IMR-90 (cell line): ENCODE results near the gene SRGAP2C. TPM values are rescaled to one million over a fixed set of nuclear protein-coding genes. Genes with fewer than 3 reads are reported as not detected.
"Not testable (repeated sequence)": the region's sequence is repeated elsewhere in the genome, so short reads cannot be mapped to it uniquely, and the experiment has no call there.

Experiments
- ATAC-seq: fragments of 200-7000 bp; cut with Tn5 transposase; 2 replicates; pipeline ENCODE4 v1.9.1; 2020; ENCODE audit warnings: low read depth, mild to moderate bottlenecking, moderate library complexity
- BruUV-seq: library from RNA; stranded (reverse); fragments of 400-500 nt; replicated peaks from 2 replicates; lab custom pipeline; 2021; lab: Mats Ljungman, UMichigan
- CTCF ChIA-PET: fragments of 300-600 bp; formaldehyde crosslinking; extraction: SDS; loops from one replicate; lab custom pipeline; 2021; ENCODE audit warnings: antibody characterized with exemption; lab: Yijun Ruan, JAX
- POLR2A ChIA-PET: fragments of 300-600 bp; sonication (Branson Sonifier 250); formaldehyde crosslinking; loops from one replicate; lab custom pipeline; 2022; ENCODE audit warnings: antibody characterized with exemption; ENCODE audit not compliant: unreplicated experiment; lab: Charles Lee
- DNase-seq: peaks from one replicate; pipeline ENCODE4 v3.0.0; 2013
- H2AFZ ChIP-seq: replicated peaks from 2 replicates; pipeline ENCODE3; 2013; ENCODE audit warnings: low read length, mild to moderate bottlenecking; ENCODE audit not compliant: poor library complexity
- H2AK5ac ChIP-seq: 2 replicates; pipeline ENCODE4 v1.6.1; 2013; ENCODE audit warnings: low read depth, low read length, inconsistent platforms
- H2AK9ac ChIP-seq: replicated peaks from 2 replicates; pipeline ENCODE3; 2013; ENCODE audit warnings: mild to moderate bottlenecking, low read depth, low read length, moderate library complexity; ENCODE audit not compliant: poor library complexity
- H2BK120ac ChIP-seq: 2 replicates; pipeline ENCODE4 v1.6.1; 2013; ENCODE audit warnings: low read depth, low read length, inconsistent platforms
- H2BK15ac ChIP-seq: 3 replicates; pipeline ENCODE4 v1.6.1; 2013; ENCODE audit warnings: low read depth, low read length, inconsistent platforms
- H2BK20ac ChIP-seq: 2 replicates; pipeline ENCODE4 v1.6.1; 2013; ENCODE audit warnings: low read depth, mild to moderate bottlenecking, inconsistent platforms, low read length, moderate library complexity
- H2BK5ac ChIP-seq: 2 replicates; pipeline ENCODE4 v1.6.1; 2013; ENCODE audit warnings: mild to moderate bottlenecking, low read depth, low read length, inconsistent platforms; ENCODE audit not compliant: poor library complexity, severe bottlenecking
- H3K14ac ChIP-seq: replicated peaks from 2 replicates; pipeline ENCODE4 v1.6.1; 2013; ENCODE audit warnings: low read depth, low read length, inconsistent platforms
- H3K18ac ChIP-seq: 2 replicates; pipeline ENCODE4 v1.6.1; 2013; ENCODE audit warnings: low read depth, low read length, control low read depth
- H3K23ac ChIP-seq: 2 replicates; pipeline ENCODE4 v1.6.1; 2013; ENCODE audit warnings: low read depth, low read length, inconsistent platforms
- H3K27ac ChIP-seq: 2 replicates; pipeline ENCODE4 v1.5.1; 2013; ENCODE audit warnings: mild to moderate bottlenecking, control low read depth, low read length; ENCODE audit not compliant: insufficient read depth
- H3K27me3 ChIP-seq: 2 replicates; pipeline ENCODE4 v1.6.1; 2013; ENCODE audit warnings: low read length; ENCODE audit not compliant: control insufficient read depth, insufficient read depth
- H3K36me3 ChIP-seq: 2 replicates; pipeline ENCODE4 v1.6.1; 2013; ENCODE audit warnings: low read length, mixed read lengths; ENCODE audit not compliant: control insufficient read depth, insufficient read depth
- H3K4ac ChIP-seq: 2 replicates; pipeline ENCODE4 v1.6.1; 2013; ENCODE audit warnings: low read depth, low read length, inconsistent platforms
- H3K4me1 ChIP-seq: 2 replicates; pipeline ENCODE4 v1.6.1; 2013; ENCODE audit warnings: low read length, mixed read lengths; ENCODE audit not compliant: control insufficient read depth, insufficient read depth
- H3K4me2 ChIP-seq: 2 replicates; pipeline ENCODE4 v1.6.1; 2013; ENCODE audit warnings: low read depth, mild to moderate bottlenecking, control low read depth, low read length, moderate library complexity
- H3K4me3 ChIP-seq: 2 replicates; pipeline ENCODE4 v1.5.1; 2013; ENCODE audit warnings: low read depth, mild to moderate bottlenecking, control low read depth, low read length, moderate library complexity; ENCODE audit not compliant: insufficient read depth
- H3K56ac ChIP-seq: 2 replicates; pipeline ENCODE4 v1.6.1; 2013; ENCODE audit warnings: low read length, inconsistent platforms; ENCODE audit not compliant: insufficient read depth; ENCODE audit errors: extremely low read depth
- H3K79me1 ChIP-seq, 2 experiments: 2 replicates each; pipeline ENCODE4 v1.6.1; 2013; ENCODE audit warnings: low read length in 2 of 2, inconsistent platforms in 1 of 2, low read depth in 1 of 2
- H3K9ac ChIP-seq: 2 replicates; pipeline ENCODE4 v1.6.1; 2013; ENCODE audit warnings: low read depth, low read length, control low read depth
- H3K9me1 ChIP-seq: 2 replicates; pipeline ENCODE4 v1.6.1; 2013; ENCODE audit warnings: low read length, inconsistent platforms; ENCODE audit not compliant: insufficient read depth
- H3K9me3 ChIP-seq: 2 replicates; pipeline ENCODE4 v1.6.1; 2013; ENCODE audit warnings: low read length; ENCODE audit not compliant: control insufficient read depth, insufficient read depth
- H4K20me1 ChIP-seq: 2 replicates; pipeline ENCODE4 v1.6.1; 2013; ENCODE audit warnings: low read length, inconsistent platforms; ENCODE audit not compliant: insufficient read depth
- H4K5ac ChIP-seq: 2 replicates; pipeline ENCODE4 v1.6.1; 2013; ENCODE audit warnings: mild to moderate bottlenecking, low read depth, low read length, control low read depth
- H4K8ac ChIP-seq, 2 experiments: 2 replicates each; pipeline ENCODE4 v1.6.1; 2013; ENCODE audit warnings: low read depth in 2 of 2, low read length in 2 of 2, control low read depth in 1 of 2, inconsistent platforms in 1 of 2
- H4K91ac ChIP-seq: 2 replicates; pipeline ENCODE4 v1.6.1; 2013; ENCODE audit warnings: low read depth, low read length, inconsistent platforms; ENCODE audit not compliant: insufficient read depth
- WGBS, 2 experiments: methylation state at CpG; one replicate each; pipeline versions ENCODE4 v1.1.5 to v1.1.7; 2013; ENCODE audit warnings: missing lambda C conversion rate in 2 of 2; ENCODE audit not compliant: insufficient read length in 1 of 2; ENCODE audit errors: extremely low coverage in 2 of 2; 5-methylcytosine and 5-hydroxymethylcytosine counted together
- dilution Hi-C: fragments of 300-500 bp; cut with HindIII; formaldehyde crosslinking; loops from one replicate; pipeline ENCODE4 v1.14.3; 2018; ENCODE audit warnings: low sequenced_read_pairs; ENCODE audit not compliant: unreplicated experiment
- in situ Hi-C: fragments of 300-500 bp; cut with MboI; formaldehyde crosslinking; loops from 3 replicates; pipeline ENCODE4 v1.14.3; 2019; ENCODE audit warnings: low sequenced_read_pairs, inconsistent platforms, mixed read lengths
- intact Hi-C: fragments of 100-400 bp; cut with micrococcal nuclease; formaldehyde crosslinking; loops from 2 replicates; pipeline ENCODE4 v1.10.0; 2022
- polyA plus RNA-seq, 3 experiments: library from polyadenylated mRNA; depleted of rRNA; stranded (reverse); fragments of >200 nt; gene quantifications; 2 replicates each; pipeline ENCODE4 v1.2.3, GENCODE V29; 2012; ENCODE audit warnings: low replicate concordance in 1 of 3
- total RNA-seq: library from RNA; depleted of rRNA; stranded (reverse); fragments of >200 nt; gene quantifications from 2 replicates; pipeline ENCODE4 v1.2.3, GENCODE V29; 2012

Gene SRGAP2C
- total and polyA plus RNA-seq, 2 of the 4 experiments (the other 2 are of a cell fraction) = 5.6 to 12.7 TPM

DNA sequence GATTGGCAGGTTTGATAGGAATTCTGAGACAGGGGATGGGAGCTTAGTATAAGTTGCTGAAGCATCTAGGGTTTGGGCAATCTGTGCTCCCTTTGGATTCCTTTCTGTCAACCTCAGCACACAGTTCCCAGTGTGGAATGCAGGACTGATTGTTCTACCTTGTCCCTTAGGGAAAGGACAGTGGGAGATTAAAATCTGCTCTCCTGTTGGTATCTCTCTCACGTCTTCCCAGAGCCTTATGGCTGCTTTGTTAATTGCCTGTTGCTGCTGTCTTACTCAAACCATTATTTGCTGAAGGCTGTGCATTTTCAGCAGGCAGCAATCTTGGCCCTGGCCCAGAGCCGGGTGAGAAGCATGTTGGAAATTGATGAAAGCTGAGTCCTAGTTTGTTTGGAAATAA lies 133.9 kb downstream of the SRGAP2C start:
- H3K4me3 ChIP-seq, H3K9ac ChIP-seq, H2BK120ac ChIP-seq, H3K27me3 ChIP-seq, H2AK5ac ChIP-seq, H4K20me1 ChIP-seq, H2BK15ac ChIP-seq, POLR2A ChIA-PET, H3K23ac ChIP-seq, H3K4ac ChIP-seq, H3K36me3 ChIP-seq, H3K56ac ChIP-seq, H3K14ac ChIP-seq, H4K8ac ChIP-seq, BruUV-seq, H2BK20ac ChIP-seq, H3K9me1 ChIP-seq, DNase-seq, H4K5ac ChIP-seq, H4K91ac ChIP-seq, H2BK5ac ChIP-seq, in situ Hi-C loops, H3K27ac ChIP-seq, intact Hi-C loops, H3K4me1 ChIP-seq, H3K79me1 ChIP-seq, dilution Hi-C loops, H3K4me2 ChIP-seq, H2AFZ ChIP-seq, H2AK9ac ChIP-seq, CTCF ChIA-PET, H3K9me3 ChIP-seq, H3K18ac ChIP-seq: not testable (repeated sequence)
- no CpG with 5 or more reads among the region's 2 CpGs for WGBS, 2 experiments
- peak; percentile 65 for ATAC-seq

DNA sequence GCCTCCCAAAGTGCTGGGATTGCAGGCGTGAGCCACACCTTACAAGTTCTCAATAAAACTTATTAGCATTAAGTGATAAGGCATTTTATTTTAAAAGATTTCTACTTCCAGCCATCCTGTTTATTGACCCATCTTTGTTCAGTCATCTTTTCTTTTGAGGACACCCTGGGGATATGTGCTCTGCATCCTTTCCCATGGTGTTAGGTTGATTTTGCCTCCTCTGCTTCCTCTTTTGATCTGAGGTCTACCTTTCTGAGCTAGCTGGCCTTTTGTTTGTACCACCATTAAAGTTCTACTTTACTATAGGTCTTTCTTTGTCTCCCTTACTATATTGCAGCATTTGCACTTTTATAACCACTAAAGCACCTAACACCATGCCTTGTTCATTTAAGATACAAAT lies 136.9 kb downstream of the SRGAP2C start:
- H2BK20ac ChIP-seq, CTCF ChIA-PET, H3K27me3 ChIP-seq, H4K8ac ChIP-seq, H3K79me1 ChIP-seq, H3K9me3 ChIP-seq, H4K91ac ChIP-seq, in situ Hi-C loops, H3K36me3 ChIP-seq, ATAC-seq, H2AFZ ChIP-seq, DNase-seq, H4K5ac ChIP-seq, H2BK5ac ChIP-seq, H3K27ac ChIP-seq, H2BK120ac ChIP-seq, intact Hi-C loops, H3K4me1 ChIP-seq, POLR2A ChIA-PET, H2BK15ac ChIP-seq, H3K14ac ChIP-seq, H2AK9ac ChIP-seq, H3K9me1 ChIP-seq, H3K4me3 ChIP-seq, H3K56ac ChIP-seq, H3K9ac ChIP-seq, H3K4me2 ChIP-seq, BruUV-seq, H2AK5ac ChIP-seq, H3K18ac ChIP-seq, H3K4ac ChIP-seq, dilution Hi-C loops, H3K23ac ChIP-seq, H4K20me1 ChIP-seq: not testable (repeated sequence)
- WGBS, 2 experiments = no CpG with 5 or more reads among the region's 1 CpG
